DMS79 treated with DMSO at 0.1 percent for 48 hours (cell line): ENCODE measurements around the gene SEBOX.
"Not testable (repeated sequence)": the region's sequence is repeated elsewhere in the genome, so short reads cannot be mapped to it uniquely, and the experiment has no call there.

Experiments
- DNase-seq: peaks from one replicate; lab custom pipeline; 2025; lab: John Stamatoyannopoulos, UW

The SEBOX gene

DNA sequence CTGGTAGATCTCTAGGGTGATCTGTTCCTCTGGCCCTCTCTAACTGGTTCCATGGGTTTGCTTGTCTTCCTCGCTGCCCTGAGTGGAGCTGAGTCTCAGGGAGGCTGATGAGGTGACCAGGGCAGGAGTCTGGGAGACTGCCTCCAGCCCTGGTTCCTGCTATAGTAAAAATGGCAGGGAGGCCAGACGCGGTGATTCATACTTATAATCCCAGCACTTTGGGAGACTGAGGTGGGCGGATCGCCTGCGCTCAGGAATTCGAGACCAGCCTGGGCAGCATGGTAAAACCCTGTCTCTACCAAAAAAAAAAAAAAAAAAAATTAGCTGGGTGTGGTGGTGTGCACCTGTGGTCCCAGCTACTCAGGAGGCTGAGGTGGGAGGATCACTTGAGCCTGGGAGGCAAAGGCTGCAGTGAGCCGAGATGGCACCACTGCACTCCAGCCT lies 26.2 kb downstream of the SEBOX start:
- not testable (repeated sequence) for DNase-seq

DNA sequence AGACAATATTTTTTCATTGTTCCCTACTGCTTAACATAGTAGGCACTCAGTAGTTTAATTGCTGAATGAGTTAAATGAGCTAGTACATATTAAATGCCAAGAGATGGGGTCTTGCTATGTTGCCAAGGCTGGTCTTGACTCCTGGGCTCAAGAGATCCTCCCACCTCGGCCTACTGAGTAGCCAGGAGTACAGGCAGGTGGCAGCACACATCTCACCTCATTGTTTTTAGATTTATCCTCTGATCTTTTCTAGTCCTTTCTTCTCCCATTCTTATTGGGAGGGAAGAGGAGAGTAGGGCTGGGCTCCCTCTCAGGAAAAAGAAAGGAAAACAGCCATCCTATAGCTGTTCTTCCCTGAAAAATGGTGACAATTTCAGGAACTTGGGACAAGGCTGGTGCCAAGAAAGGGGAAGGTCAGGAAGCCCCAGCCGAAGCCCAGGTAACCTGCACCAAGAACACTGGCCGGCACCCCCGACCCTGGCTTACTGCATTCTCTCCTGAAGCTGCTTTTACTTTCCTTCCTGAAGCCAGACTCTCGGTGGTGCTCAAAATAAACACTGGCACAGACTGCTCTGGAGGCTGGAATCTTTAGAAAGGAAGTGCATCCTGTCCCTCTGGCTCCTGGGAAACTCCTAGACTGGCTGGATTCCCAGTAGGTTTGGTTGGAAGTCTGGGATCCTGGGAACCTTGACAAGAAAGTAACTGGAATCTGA lies 26.8 kb downstream of the SEBOX start:
- DNase-seq = no peak

DNA sequence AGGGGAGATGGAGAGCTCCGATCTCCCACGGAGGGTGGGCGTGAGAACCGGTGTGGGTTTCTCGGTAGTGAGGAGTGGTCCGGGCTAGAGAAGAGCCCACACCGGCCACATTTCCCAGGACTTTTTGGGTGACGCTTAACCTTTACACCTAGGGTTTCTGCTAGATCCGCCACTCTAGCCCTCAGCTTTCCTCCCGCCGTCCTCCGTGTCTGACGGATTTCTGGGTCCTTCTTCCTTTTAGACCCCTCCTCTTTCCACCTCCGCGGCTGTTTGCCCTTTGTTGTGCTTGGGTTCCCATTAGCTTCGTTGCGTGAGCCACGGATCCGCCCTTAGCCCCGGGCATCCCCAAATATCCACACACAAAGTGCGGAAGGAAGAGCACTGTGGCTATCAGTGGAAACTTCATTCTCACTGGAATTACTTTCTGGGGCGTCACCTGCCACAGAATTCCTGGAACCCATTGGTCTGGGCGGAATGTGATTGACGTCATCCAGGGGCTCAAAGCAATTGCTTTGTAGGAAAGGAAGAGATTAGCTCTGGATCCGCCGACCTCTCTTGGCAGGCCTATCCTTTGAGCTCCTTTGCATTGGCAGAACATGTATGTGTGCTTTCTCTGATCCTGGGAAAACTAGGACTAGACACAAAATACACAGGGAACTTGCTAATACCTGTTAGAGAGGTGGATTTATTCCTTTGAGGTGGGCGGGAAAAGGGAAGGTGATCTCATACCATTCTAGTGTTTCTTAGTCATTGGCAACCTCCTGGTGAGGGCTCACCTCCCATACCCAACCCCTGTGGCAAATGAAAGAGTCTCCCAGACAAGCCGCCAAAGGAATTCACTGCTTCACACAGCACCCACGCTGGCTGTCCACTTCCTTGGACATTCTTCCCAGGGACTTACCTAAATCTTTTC lies 28.8 kb downstream of the SEBOX start:
- peak; percentile 68 for DNase-seq

DNA sequence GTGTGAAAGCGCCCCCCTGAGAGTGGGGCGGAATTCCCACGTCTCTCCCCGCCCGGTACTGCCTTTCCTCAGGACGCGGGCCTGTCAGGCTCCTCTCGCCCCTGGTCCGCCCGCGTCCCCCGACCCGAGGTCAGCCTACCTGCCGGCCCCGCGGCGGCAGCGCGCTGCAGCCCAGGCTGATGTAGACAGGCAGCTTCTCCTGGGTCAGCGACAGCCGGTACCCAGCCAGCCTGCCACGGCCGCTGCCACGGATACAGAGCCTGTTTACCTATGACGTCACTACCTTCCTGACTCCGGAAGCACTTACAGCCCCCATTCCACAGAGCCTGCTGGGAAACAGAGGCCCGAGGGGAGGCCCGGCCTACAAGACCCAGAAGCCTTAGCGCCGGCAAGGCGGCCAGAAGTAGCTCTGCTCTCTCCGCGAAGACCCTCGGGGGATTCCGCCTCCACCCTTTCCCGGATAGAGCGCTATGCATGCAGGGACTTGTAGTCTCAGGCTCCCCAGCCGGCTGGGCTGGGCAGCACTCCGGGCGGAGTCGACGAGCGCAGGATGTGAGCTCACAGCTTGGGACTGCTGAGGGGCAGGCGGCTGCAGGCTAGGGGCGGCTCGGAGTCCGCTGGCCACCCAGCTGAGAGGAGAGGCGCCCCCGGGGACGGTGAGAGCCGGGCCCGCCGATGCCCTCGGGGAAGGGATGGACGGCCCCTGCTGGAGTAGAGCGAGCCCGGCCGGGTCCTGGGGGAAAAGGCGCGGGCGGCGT lies 29.6 kb downstream of the SEBOX start, which contains the start of the genes IFT20 and TNFAIP1:
Gene IFT20, minus strand, starts transcription at position 272 of the 758 bp plus-strand sequence. CDS start 3,487 bp downstream, outside the sequence.
Gene TNFAIP1, plus strand, starts transcription at position 561 of the 758 bp plus-strand sequence. CDS start 3,761 bp downstream, outside the sequence.
- peak; percentile 98 for DNase-seq

DNA sequence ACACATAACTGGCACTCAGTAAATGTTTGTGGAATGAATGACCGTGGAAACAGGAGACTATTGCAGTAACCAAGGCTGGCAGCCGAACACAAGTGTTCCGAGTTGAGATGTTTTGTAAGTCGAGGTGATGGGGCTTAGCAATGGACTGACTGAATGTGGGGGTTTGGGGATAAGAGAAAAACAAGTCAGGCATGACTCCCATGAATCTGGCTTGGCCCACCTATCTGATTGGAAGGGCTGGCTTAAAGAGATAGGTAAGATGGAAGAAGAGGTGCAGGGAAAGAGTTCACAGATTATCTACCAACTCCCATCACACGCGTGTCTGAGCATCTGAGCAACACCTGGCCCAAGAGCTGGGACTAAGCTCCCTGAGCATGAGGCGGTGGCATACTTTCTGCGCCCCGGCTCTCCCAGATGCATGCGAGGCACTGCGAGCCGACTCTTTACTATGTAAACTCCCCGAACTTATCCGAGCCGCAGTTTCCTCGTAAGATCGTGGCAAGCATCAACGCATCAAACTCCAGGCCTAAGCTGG lies 30.3 kb downstream of the SEBOX start:
- no peak for DNase-seq

DNA sequence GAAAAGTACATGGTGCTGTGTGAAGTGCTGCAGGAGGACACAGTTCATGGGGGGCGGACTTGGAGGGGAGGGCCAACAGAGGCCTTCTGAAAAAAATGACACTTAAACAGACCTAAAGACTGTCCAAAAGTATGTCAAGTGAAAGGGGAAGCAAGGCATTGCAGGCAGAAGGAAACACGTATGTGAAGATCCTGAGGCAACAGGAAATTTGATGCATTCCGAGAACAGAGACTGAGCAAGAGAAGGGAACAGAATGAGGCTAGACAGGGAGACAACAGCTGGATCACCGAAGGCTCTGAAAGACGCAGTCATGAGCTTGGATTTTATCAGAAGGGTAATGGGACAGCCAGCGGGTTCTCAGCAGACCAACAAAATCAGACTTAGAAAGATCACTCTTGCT lies 30.8 kb downstream of the SEBOX start:
- DNase-seq = no peak

DNA sequence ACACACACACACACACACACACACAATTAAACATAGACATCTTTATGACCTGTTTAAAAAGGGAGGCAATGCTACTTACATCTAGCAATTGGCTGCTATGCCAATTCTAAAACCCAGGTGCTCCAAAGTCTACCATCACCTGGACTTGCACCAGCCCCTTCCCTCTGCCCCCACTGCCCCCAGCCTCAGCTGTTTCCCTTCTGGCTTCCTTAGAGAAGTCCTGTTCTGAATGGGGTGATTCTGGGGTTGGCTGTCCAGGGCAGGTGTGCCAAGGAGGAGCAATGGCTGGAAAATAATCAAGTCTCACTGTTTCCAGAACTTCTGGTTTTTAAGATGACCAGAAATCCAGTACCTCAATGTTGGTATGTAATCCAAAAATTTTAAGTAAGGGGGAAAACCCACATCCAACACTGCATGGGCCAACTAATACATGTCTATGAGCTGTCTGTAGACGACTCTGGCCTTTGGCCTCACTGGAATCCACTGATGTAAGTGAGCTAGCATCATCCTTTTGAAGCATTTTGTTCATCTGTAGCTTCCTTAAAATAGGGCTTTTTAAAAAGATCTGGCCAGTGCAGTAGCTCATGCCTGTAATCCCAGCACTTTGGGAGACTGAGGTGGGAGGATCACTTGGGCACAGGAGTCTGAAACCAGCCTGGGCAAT lies 31.8 kb downstream of the SEBOX start:
- DNase-seq = no peak

DNA sequence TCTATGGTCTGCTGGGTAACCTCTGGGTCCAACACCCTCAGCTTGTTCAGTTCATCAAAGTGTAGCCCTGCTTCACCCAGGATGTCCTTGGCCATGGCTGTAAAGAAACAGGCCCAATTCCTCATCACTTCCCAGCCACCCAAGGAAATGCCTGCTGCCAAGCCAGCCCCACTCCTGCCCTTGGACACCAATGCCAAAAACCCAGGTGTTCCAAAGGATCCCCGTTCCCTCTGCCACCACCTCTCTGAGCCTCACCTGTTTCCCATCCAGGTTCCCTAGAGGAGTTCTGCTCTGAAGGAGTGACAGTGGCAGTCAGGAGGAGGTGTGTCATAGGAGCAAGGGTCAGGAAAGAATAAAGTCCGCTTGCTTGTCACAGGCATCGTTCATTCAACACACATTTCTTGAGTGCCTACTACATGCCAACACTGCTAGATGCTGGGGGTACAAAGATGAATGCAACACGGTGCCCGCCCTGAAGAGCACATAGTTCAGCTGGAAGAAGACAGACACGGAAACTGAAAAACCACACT lies 33.0 kb downstream of the SEBOX start:
- no peak for DNase-seq

DNA sequence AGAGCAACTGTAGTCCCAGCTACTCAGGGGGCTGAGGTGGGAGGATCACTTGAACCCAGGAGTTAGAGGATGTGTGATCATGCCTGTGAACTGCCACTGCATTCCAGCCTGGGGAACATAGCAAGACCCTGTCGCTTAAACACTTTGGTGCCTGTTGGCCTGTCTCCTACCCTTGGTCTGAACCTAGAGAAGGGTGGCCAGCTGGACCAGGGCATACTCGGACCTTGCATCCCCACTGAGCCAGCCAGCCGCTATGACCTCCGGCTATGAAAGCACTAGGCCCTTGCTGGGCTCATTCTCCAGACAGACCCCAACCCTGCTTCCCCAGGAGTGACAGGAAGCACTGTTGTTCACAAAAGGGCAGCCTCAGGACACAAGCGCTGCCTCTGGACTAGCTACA lies 34.3 kb downstream of the SEBOX start:
- DNase-seq = no peak

DNA sequence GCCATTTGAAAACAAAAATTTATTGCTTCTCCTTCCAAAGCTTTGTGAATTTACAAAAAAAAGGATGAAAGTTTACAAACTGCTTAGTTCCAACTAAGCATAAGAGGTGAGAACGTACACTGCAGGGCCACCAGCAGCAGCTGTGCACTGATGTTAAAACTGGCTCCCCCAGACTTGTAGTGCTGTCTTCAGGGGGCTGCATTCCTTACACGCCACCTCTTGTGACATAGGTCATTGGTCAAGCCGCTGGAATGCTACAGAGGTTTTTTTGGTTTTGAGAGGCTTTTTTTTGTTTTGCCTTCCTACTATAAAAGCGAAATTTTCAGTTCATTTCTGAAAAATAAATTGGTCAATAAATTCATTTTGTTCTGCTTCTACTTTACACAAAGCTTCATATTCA lies 36.7 kb downstream of the SEBOX start:
- no peak for DNase-seq

DNA sequence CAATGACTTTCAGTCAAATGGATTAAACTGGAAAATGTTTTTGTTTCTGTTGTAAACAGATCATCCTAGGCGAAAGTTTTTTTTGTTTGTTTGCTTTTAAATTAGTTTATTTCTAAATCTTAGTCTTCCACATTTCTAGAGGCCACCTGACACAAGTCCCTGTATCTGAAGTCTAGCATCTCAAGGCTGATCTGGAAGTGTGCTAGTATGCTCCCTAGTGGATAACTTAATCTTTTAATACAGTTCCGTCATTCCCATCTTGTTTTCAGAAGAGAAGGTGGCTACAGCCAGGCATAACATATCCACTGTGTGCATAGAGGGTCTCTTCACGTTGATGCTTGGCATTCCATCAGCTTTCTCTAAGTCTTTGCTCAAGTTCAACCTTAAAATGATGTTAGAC lies 37.3 kb downstream of the SEBOX start:
- no peak for DNase-seq

DNA sequence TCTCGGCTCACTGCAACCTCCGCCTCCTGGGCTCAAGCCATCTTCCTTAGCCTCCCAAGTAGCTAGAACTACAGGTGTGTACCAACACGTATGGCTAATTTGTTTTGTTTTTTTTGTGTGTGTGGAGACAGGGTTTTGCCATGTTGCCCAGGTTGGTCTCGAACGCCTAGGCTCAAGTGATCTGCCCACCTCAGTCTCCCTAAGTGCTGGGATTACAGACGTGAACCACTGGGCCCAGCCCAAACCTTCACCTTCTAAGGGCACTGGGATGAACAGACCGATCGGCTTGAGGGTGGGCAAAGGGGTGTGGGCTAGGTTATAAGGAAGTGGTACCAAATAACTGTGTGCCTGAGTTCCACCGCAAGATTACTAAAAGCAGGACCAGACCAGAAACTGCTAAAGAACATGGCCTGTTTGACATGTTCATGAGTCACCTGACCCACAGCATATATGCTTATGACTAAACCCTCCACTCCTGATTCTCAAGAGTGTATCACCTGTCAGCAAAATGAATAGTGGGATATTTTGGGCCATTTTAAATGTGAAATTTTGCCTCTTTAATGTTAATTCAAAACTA lies 37.9 kb downstream of the SEBOX start:
- no peak for DNase-seq

DNA sequence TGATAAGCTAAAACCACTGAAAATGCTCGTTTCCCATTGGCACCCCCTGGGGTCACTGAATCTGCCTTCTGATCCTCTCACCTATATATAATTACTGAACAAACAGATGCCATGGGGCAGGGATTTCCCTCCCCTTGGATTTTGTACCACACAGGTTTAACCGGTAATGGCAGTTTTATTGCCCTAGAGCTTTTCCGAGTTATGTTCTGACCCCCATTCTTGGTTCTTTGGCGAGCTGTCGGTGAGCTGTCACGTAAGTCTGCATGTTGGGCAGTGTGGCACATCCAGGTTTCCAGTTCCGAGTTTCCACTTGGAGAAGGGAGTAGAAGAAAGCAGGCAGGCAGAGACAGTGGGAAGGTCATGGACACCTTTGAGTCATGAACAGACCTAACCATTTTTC lies 38.9 kb downstream of the SEBOX start:
- DNase-seq = no peak

DNA sequence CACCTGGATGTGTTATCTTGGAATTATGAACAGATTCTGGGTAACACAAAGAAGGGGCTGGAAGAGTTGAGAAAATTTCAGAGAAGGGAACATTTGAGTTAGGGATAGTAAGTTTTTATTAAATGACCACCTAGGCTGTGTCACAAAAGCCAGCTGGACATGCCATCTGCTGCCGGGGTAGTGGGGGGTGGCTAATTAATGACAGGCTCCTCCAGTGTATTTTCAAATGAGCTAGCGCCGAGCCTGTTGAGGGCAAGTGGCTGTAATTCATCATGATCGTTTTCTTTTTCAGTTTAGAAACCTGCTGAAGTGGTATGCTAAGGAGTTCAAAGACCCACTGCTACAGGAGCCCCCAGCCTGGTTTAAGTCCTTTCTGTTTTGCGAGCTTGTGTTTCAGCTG lies 39.8 kb downstream of the SEBOX start:
- no peak for DNase-seq

DNA sequence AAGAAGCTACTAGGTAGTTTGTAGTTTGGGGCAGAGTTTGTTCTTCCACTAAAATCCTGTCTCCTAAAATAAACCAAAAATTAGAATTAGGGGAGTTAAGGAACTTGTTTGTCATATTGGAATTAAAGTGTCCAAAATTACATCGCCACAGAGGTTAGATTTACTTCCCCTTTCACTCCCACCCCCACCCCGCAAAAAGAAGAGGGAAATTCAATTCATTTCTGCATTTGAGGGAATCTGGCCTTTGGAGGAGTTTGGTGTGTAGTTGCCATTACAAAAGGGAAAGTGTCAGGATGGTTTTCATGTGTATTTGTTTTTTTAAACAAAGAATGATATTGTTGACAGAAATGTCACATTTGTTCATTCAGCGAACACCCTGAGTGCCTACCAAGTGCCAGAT lies 40.2 kb downstream of the SEBOX start:
- no peak for DNase-seq

DNA sequence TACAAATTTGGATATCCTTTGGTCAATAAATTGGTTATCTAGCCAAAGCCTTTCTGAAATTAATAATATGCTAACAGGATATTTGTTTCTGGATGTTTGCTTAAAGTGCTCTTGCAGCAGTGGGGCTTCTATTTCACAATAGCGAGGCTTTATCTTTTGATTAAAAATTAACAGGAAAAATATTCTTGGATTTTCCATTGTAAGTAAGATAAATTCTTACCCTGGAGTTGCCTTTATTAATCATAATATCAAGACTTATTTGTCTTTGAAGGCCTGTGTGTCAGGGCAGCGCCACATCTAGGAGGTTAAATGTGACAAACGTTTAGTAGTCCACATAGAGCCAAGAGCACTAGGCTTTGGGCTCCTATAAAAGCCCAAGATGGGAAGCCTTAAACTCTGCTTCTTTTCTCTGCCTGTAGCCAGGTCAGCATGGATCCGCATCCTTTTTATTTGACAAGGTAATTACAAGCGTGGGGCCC lies 40.7 kb downstream of the SEBOX start:
- no peak for DNase-seq

DNA sequence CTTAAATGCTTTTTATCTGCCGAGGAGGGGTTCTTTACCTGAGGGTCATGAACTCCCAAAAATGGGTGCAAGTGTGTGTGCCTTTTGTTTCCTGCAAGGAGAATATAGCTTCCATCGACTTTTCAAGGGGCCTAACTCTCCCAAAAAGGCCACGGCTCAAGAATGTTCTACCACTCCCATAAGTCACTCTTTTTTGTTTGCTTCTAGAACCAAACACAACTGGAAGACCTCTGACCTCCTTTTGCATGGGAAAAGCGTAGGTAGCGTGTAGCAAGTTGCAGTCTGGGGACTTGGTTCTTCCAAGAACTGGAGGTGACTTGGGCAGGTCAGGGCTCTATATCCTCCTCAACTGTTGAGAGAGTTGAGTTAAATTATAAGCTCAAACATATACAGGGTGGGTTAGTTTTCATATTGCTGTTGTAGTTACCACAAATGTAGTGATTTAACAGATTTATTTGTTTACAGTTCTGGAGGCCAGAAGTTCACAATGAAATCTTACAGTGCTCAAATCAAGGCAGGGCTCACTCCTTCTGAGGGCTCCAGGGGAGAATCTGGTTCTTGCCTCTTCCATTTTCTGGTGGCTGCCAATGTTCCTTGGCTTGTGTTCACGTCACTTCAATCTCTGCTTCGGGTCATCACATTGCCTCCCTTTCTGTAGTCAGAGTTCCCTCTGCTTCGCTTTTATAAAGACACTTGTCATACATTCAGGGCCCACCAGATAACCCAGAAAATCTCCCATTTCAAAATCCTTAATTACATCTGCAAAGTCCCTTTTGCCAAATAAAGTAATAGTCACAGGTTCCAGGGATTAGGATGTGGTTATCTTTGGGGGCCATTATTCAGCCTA lies 44.6 kb downstream of the SEBOX start:
- no peak for DNase-seq

DNA sequence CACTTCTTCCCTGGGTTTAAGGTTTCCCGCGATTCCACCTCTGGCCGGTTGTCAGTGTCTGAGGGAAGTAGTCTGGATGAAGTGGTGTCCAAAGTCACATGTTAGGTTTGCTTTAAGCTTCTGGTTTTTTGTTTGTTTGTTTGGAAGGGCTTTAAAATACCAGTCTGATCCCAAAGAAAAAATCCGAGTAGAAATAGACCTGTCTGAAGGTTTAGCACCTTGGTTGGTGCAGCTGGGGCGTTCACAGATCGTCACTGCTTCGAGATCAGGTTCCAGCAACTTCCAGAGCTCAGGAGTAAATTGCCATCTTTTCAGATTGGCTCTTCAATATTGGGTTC lies 45.4 kb downstream of the SEBOX start:
- peak; percentile 42 for DNase-seq

DNA sequence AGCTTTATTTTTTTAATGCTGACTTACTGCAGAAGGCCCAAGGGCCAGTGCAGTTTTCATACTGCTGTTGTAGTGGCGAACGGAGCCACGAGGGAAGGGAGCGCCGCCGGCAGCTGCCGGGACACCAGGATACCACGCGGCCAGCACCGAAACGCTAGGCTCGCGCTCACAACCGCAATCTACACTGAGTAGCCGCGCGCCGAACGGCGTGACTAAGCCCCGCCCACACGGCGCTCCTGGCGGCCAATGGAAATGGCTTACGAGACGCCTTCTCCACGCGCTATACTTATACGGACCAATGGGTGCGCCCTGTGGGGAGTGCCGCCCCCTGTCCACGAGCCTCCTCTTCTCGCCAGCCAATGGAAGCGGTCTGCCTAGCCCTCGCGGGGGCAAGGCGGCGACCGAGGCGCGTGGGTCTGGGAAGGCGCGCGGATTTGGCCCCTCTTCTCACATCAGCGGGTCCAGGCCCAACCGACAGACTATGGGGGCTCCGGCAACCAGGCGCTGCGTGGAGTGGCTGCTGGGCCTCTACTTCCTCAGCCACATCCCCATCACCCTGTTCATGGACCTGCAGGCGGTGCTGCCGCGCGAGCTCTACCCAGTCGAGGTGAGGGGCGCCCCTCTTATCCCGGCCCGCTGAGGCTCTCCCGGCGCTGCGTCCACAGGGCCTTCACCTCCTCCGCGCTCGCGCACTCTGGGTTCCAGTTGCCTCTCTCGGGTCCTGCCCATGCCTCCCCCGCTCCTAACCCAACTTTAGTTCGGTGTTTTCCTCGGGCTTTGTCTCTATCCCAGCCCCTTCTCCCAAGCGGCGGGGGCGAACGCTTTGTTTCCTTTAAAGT lies 46.0 kb downstream of the SEBOX start, which contains the start of gene TMEM97:
Gene TMEM97, plus strand, starts transcription at position 442 of the 839 bp plus-strand sequence. Its CDS starts 40 bp downstream, at position 482.
- peak; percentile 96 for DNase-seq
